HG03108 (cell line): Measurements from ENCODE around the gene PTPRR.

Experiments used
- ATAC-seq: cut with Tn5 transposase; IDR thresholded peaks from one replicate; pipeline ENCODE4 v1.9.1; 2021; ENCODE audit warnings: moderate library complexity; ENCODE audit not compliant: unreplicated experiment

PTPRR gene

DNA sequence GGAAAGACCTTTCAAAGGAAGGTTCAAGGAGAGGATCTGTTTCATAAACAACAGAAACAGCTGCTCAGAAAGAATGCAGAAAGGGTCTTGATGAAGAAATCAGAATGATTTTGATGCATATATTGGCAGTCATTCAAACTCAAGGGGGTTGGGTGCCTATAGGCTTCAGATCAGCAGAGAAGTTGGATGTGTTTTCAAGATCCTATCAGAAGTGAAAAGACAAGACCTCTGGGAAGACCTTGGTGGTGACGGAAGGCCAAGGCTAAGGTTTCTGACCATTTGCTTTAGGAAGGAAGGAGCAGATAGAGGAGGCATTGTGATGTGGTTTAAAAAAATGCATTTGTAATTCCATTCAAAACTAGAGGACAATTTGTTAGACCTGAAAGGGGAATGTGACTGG is 268.1 kb downstream of the PTPRR start:
- no peak for ATAC-seq

- no peak for ATAC-seq
Observed at GRCh38 chr12:70648831-70649230, 271.7 kb downstream of the PTPRR start.

GRCh38 chr12:70648191-70648590 is 272.3 kb downstream of the PTPRR start:
- no peak for ATAC-seq

- no peak for ATAC-seq
Observed at GRCh38 chr12:70646850-70647249, 273.7 kb downstream of the PTPRR start.

- peak; percentile 61 for ATAC-seq
Observed at GRCh38 chr12:70645494-70646317, 274.8 kb downstream of the PTPRR start.

DNA sequence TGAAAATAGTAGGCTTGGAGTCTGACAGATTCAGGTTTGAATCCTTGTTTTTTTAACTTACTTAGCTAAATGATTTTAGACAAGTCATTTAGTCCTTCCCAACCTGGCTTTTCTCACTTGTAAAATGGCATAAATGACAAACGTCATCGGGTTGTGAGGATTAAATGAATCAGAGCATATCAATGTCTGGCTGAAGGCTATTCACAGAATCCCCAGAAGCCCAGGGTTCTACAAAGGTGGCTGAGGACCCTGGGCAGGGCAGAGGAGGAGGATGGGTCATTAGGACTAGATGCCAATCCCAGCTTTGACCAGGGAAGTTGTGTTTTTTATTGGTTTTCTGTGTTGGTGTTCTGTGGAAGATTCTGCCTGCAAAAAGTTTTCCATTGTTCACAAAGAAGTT is 275.7 kb downstream of the PTPRR start:
- no peak for ATAC-seq

DNA sequence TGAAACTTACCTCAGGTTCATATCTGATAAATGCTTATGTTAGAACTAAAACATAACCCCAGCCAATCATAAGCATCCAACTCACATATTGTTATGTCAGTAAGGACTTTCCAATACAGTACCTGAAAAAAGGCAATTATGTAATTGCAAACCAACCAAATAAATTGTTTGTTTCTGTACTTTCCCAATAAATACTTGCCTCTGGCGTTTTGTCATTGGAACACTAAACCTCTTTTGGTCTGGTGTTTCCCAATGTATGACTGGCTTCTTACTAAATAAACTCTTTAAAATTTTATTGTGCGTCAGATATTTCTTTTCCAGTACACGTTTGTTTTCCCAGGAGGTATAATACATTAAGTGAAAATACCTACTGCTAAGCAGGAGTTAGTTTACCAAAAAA is 276.6 kb downstream of the PTPRR start:
- no peak for ATAC-seq

- ATAC-seq, result no peak
Observed at GRCh38 chr12:70641691-70642090, 278.8 kb downstream of the PTPRR start.

DNA sequence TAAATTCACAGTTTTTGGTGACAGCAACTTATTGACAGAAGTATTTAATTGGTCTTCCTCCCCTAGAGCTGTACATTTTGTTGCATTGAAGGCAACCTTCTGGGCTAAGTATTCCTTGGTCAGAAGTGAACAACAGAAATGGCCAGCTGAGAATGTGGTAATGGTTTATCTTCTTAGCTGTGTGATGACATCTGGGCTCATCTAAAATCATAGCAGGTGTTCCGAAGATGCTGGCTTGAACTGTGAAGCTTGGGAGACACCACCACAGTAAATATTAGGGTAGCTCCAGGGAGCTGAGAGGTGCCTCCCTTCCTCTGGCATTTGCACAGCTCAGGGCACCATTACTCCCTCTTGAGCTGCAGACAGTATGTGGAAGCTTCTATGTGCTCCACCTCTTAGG is 279.6 kb downstream of the PTPRR start:
- no peak for ATAC-seq

GRCh38 chr12:70639535-70639934 is 281.0 kb downstream of the PTPRR start:
- no peak for ATAC-seq

- ATAC-seq, result no peak
Observed at GRCh38 chr12:70638639-70639360, 281.7 kb downstream of the PTPRR start.

DNA sequence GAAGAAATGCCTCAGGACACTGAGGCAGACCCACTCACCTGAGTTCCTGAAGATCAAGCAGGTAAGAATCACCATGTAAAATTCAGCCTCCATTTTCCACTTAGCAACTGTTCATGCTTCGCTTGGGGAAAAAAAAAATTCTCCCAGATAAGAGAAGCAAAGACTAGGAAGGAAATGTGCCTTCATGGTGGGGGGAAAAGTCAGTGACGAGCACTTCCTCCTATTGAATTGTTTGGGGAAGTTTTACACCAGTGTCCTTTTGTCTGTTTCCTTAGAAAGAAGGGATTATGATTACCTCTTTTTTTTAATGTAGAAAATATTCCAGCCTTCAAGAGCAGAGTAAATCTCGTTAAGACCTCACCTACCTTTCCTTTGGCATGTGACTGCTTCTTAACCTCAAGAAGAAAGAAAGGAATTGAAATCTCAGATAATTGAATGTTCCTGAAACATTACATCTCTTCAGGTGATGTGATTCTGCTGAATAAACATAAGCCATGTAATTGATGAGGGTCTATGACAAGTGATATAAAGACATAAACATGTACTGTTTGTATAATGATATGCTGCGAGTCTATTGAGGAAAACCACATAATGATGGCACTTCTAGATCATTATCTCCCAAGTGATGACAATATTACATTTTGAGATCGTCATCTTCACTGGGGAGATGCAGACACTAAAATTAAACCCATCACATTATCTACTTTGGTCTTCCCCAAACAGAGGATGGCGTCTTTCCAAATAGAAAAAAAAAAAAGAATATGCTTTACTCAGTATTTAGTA is 283.0 kb downstream of the PTPRR start, which contains the start of gene PTPRB:
PTPRB (minus strand) TSS at position 127 of the 783 bp plus-strand sequence; CDS start at position 93, 34 bp downstream.
- no peak for ATAC-seq

GRCh38 chr12:70635755-70636154 is 284.8 kb downstream of the PTPRR start:
- no peak for ATAC-seq

DNA sequence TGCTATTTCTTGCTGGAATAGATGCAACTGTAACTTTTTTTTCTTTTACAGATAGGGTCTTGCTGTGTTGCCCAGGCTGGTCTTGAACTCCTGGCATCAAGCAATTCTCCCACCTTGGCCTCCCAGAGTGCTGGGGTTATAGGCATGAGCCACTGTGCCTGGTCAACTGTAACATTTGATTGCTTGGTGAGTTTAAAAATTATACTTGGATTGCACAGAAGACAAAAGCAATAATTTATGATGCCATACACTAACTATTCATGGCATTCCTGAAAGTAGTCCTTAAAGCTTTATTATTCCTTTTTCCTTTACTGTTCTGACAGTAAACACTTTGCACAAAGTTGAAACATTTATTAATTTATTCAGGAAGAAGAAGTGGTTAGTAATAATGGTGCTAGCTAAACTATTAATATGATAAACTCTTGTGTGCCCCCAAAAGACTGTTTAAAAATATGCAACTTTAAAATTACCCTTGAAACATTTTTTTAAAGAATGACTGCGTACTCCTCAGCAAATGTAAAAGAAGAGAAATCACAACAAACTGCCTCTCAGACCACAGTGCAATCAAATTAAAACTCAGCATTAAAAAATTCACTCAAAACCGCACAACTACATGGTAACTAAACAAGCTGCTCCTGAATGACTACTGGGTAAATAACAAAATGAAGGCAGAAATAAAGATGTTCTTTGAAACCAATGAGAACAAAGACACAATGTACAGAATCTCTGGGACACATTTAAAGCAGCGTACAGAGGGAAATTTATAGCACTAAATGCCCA is 291.6 kb downstream of the PTPRR start:
- ATAC-seq, result no peak

- ATAC-seq, result no peak
Observed at GRCh38 chr12:70627677-70628076, 292.9 kb downstream of the PTPRR start.

DNA sequence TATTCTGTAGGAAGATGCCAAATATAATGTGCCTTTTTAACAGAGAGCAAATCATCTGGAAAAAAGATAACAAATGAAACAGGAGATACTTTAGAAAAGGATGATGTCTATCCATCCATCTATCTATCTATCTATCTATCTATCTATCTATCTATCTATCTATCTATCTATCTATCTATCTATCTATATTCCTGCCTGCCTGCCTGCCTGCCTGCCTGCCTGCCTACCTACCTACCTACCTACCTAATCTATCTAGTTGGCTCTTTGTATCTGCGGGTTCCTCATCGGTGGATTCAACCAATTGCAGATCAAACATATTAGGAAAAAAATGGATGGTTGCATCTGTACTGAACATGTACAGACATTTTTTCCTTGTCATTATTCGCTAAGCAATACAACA is 294.4 kb downstream of the PTPRR start:
- ATAC-seq, result no peak

- ATAC-seq, result no peak
Observed at GRCh38 chr12:70619471-70620152, 300.9 kb downstream of the PTPRR start.

- no peak for ATAC-seq
Observed at GRCh38 chr12:70618371-70618770, 302.2 kb downstream of the PTPRR start.

DNA sequence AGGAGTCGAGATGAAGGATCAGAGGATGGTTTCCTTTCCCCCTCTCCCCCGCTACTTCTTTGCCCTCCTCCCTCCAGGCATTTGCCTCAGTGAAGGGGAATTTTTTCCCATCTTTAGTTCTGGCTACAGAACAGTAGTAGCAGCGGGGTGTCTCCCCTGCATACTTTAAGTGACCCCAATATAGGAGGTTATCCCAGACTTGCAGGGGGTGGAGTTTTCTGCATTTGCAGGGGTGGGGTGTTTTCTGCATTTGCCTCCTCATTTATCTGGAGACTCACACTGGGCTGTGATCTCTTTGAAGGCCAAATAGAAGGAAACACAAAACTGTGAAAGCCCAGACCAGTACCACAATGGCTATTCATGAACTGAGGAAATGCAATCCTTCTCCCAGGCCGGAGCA is 303.1 kb downstream of the PTPRR start:
- ATAC-seq, result no peak
